ENCODE results near the gene UBR2.
"Not testable (repeated sequence)": the region's sequence is repeated elsewhere in the genome, so short reads cannot be mapped to it uniquely, and the experiment has no call there.

Gene UBR2

GRCh38 chr6:42653851-42654250, 90.0 kb downstream of the UBR2 start:
- H3K4me3 ChIP-seq (ENCODE audit: extremely low read depth, insufficient read depth, low read length, poor library complexity, severe bottlenecking) = no peak overlapping the region
- no peak overlapping the region for H3K27ac ChIP-seq (ENCODE audit: low read depth, low read length, severe bottlenecking)
- H3K9me3 ChIP-seq (ENCODE audit: control insufficient read depth, low read length) = no peaks in the 10 kb centered on the region
- H3K36me3 ChIP-seq (ENCODE audit: control insufficient read depth, insufficient read depth, low read length) = peaks cover 63% of the 10 kb centered on the region
- 90 to 94% methylated on average over 2 to 3 of the region's 5 CpGs for WGBS, 2 experiments (ENCODE audit: insufficient coverage in 2 of 2)
- H3K4me1 ChIP-seq (ENCODE audit: control insufficient read depth, insufficient read depth, low read length, poor library complexity, severe bottlenecking) = no peaks in the 10 kb centered on the region

GRCh38 chr6:42659806-42660205, 96.0 kb downstream of the UBR2 start:
- H3K4me1 ChIP-seq (ENCODE audit: control insufficient read depth, insufficient read depth, low read length, poor library complexity, severe bottlenecking) = no peaks in the 10 kb centered on the region
- no peak overlapping the region for H3K4me3 ChIP-seq (ENCODE audit: extremely low read depth, insufficient read depth, low read length, poor library complexity, severe bottlenecking)
- H3K27ac ChIP-seq (ENCODE audit: low read depth, low read length, severe bottlenecking) = no peak overlapping the region
- no CpG with 5 or more reads among the region's 1 CpG for WGBS, 2 experiments (ENCODE audit: insufficient coverage in 2 of 2)
- no peaks in the 10 kb centered on the region for H3K9me3 ChIP-seq (ENCODE audit: control insufficient read depth, low read length)
- H3K36me3 ChIP-seq (ENCODE audit: control insufficient read depth, insufficient read depth, low read length) = peaks cover 66% of the 10 kb centered on the region

- whole genome bisulfite sequencing, 2 experiments (ENCODE audit: insufficient coverage in 2 of 2) = no CpG with 5 or more reads among the region's 5 CpGs
- Histone ChIP-seq H3K4me1 (ENCODE audit: control insufficient read depth, insufficient read depth, low read length, poor library complexity, severe bottlenecking) (no peaks in the 10 kb centered on the region), H3K27ac (ENCODE audit: low read depth, low read length, severe bottlenecking) (no peak overlapping the region), H3K4me3 (ENCODE audit: extremely low read depth, insufficient read depth, low read length, poor library complexity, severe bottlenecking) (no peak overlapping the region), H3K9me3 (ENCODE audit: control insufficient read depth, low read length) (no peaks in the 10 kb centered on the region), H3K36me3 (ENCODE audit: control insufficient read depth, insufficient read depth, low read length) (peaks cover 70% of the 10 kb centered on the region)
These were observed 97.8 kb downstream of the UBR2 start for GRCh38 chr6:42661540-42662153.

- no peak overlapping the region for H3K27ac ChIP-seq (ENCODE audit: low read depth, low read length, severe bottlenecking)
- H3K9me3 ChIP-seq (ENCODE audit: control insufficient read depth, low read length) = no peaks in the 10 kb centered on the region
- no CpG with 5 or more reads among the region's 2 CpGs for WGBS, 2 experiments (ENCODE audit: insufficient coverage in 2 of 2)
- no peaks in the 10 kb centered on the region for H3K4me1 ChIP-seq (ENCODE audit: control insufficient read depth, insufficient read depth, low read length, poor library complexity, severe bottlenecking)
- peaks cover 70% of the 10 kb centered on the region for H3K36me3 ChIP-seq (ENCODE audit: control insufficient read depth, insufficient read depth, low read length)
- no peak overlapping the region for H3K4me3 ChIP-seq (ENCODE audit: extremely low read depth, insufficient read depth, low read length, poor library complexity, severe bottlenecking)
These were observed 100.9 kb downstream of the UBR2 start for GRCh38 chr6:42664718-42665117.

GRCh38 chr6:42674368-42674767, 110.5 kb downstream of the UBR2 start:
- not testable (repeated sequence) for H3K4me1 ChIP-seq (ENCODE audit: control insufficient read depth, insufficient read depth, low read length, poor library complexity, severe bottlenecking); H3K9me3 ChIP-seq (ENCODE audit: control insufficient read depth, low read length); H3K27ac ChIP-seq (ENCODE audit: low read depth, low read length, severe bottlenecking); H3K4me3 ChIP-seq (ENCODE audit: extremely low read depth, insufficient read depth, low read length, poor library complexity, severe bottlenecking)
- WGBS, 2 experiments (ENCODE audit: insufficient coverage in 2 of 2) = 89 to 94% methylated on average over 4 to 5 of the region's 6 CpGs
- peaks cover 86% of the 10 kb centered on the region for H3K36me3 ChIP-seq (ENCODE audit: control insufficient read depth, insufficient read depth, low read length)

- Histone ChIP-seq H3K4me1 (ENCODE audit: control insufficient read depth, insufficient read depth, low read length, poor library complexity, severe bottlenecking) (no peaks in the 10 kb centered on the region), H3K4me3 (ENCODE audit: extremely low read depth, insufficient read depth, low read length, poor library complexity, severe bottlenecking) (no peak overlapping the region), H3K27ac (ENCODE audit: low read depth, low read length, severe bottlenecking) (no peak overlapping the region), H3K36me3 (ENCODE audit: control insufficient read depth, insufficient read depth, low read length) (peaks cover 86% of the 10 kb centered on the region), H3K9me3 (ENCODE audit: control insufficient read depth, low read length) (no peaks in the 10 kb centered on the region)
- WGBS, 2 experiments (ENCODE audit: insufficient coverage in 2 of 2) = 89 to 94% methylated on average over 2 of the region's 3 CpGs
These were observed 111.0 kb downstream of the UBR2 start for GRCh38 chr6:42674780-42675179.

- Histone ChIP-seq H3K4me1 (ENCODE audit: control insufficient read depth, insufficient read depth, low read length, poor library complexity, severe bottlenecking) (no peaks in the 10 kb centered on the region), H3K4me3 (ENCODE audit: extremely low read depth, insufficient read depth, low read length, poor library complexity, severe bottlenecking) (no peak overlapping the region), H3K27ac (ENCODE audit: low read depth, low read length, severe bottlenecking) (no peak overlapping the region), H3K36me3 (ENCODE audit: control insufficient read depth, insufficient read depth, low read length) (peaks cover 78% of the 10 kb centered on the region), H3K9me3 (ENCODE audit: control insufficient read depth, low read length) (no peaks in the 10 kb centered on the region)
- WGBS, 2 experiments (ENCODE audit: insufficient coverage in 2 of 2) = 95 to 97% methylated on average over 5 of the region's 5 CpGs
These were observed 115.5 kb downstream of the UBR2 start for GRCh38 chr6:42679358-42679757.

- Histone ChIP-seq H3K27ac (ENCODE audit: low read depth, low read length, severe bottlenecking) (no peak overlapping the region), H3K4me3 (ENCODE audit: extremely low read depth, insufficient read depth, low read length, poor library complexity, severe bottlenecking) (no peak overlapping the region), H3K36me3 (ENCODE audit: control insufficient read depth, insufficient read depth, low read length) (peaks cover 81% of the 10 kb centered on the region), H3K4me1 (ENCODE audit: control insufficient read depth, insufficient read depth, low read length, poor library complexity, severe bottlenecking) (peaks cover 28% of the 10 kb centered on the region), H3K9me3 (ENCODE audit: control insufficient read depth, low read length) (no peaks in the 10 kb centered on the region)
- WGBS, 2 experiments (ENCODE audit: insufficient coverage in 2 of 2) = 98 to 100% methylated on average over 3 of the region's 3 CpGs
These were observed 124.5 kb downstream of the UBR2 start for GRCh38 chr6:42688281-42688680.

- no peaks in the 10 kb centered on the region for H3K9me3 ChIP-seq (ENCODE audit: control insufficient read depth, low read length)
- WGBS, 2 experiments (ENCODE audit: insufficient coverage in 2 of 2) = 92 to 100% methylated on average over 3 to 4 of the region's 7 CpGs
- H3K4me3 ChIP-seq (ENCODE audit: extremely low read depth, insufficient read depth, low read length, poor library complexity, severe bottlenecking) = no peak overlapping the region
- H3K36me3 ChIP-seq (ENCODE audit: control insufficient read depth, insufficient read depth, low read length) = peaks cover 81% of the 10 kb centered on the region
- H3K4me1 ChIP-seq (ENCODE audit: control insufficient read depth, insufficient read depth, low read length, poor library complexity, severe bottlenecking) = peaks cover 32% of the 10 kb centered on the region
- H3K27ac ChIP-seq (ENCODE audit: low read depth, low read length, severe bottlenecking) = no peak overlapping the region
These were observed 125.5 kb downstream of the UBR2 start for GRCh38 chr6:42689371-42689770.

GRCh38 chr6:42690151-42690702, 126.4 kb downstream of the UBR2 start:
- peaks cover 32% of the 10 kb centered on the region for H3K4me1 ChIP-seq (ENCODE audit: control insufficient read depth, insufficient read depth, low read length, poor library complexity, severe bottlenecking)
- H3K9me3 ChIP-seq (ENCODE audit: control insufficient read depth, low read length) = no peaks in the 10 kb centered on the region
- H3K27ac ChIP-seq (ENCODE audit: low read depth, low read length, severe bottlenecking) = no peak overlapping the region
- H3K36me3 ChIP-seq (ENCODE audit: control insufficient read depth, insufficient read depth, low read length) = peaks cover 81% of the 10 kb centered on the region
- no peak overlapping the region for H3K4me3 ChIP-seq (ENCODE audit: extremely low read depth, insufficient read depth, low read length, poor library complexity, severe bottlenecking)
- 91 to 94% methylated on average over 4 of the region's 5 CpGs for WGBS, 2 experiments (ENCODE audit: insufficient coverage in 2 of 2)

- WGBS, 2 experiments (ENCODE audit: insufficient coverage in 2 of 2) = 88 to 100% methylated on average over 2 of the region's 2 CpGs
- peaks cover 32% of the 10 kb centered on the region for H3K4me1 ChIP-seq (ENCODE audit: control insufficient read depth, insufficient read depth, low read length, poor library complexity, severe bottlenecking)
- H3K27ac ChIP-seq (ENCODE audit: low read depth, low read length, severe bottlenecking) = no peak overlapping the region
- no peak overlapping the region for H3K4me3 ChIP-seq (ENCODE audit: extremely low read depth, insufficient read depth, low read length, poor library complexity, severe bottlenecking)
- H3K9me3 ChIP-seq (ENCODE audit: control insufficient read depth, low read length) = no peaks in the 10 kb centered on the region
- peaks cover 77% of the 10 kb centered on the region for H3K36me3 ChIP-seq (ENCODE audit: control insufficient read depth, insufficient read depth, low read length)
These were observed 127.0 kb downstream of the UBR2 start for GRCh38 chr6:42690872-42691271.
